ENCODE data around the gene TSPYL4. TPM values are rescaled to one million over a fixed set of nuclear protein-coding genes. Genes with fewer than 3 reads are reported as not detected.

The TSPYL4 gene
- total and polyA plus RNA-seq, 2 donors (not counting 3 experiments of a cell fraction or from before 2014, with no cell fraction given), result 24.5 to 43.1 TPM

DNA sequence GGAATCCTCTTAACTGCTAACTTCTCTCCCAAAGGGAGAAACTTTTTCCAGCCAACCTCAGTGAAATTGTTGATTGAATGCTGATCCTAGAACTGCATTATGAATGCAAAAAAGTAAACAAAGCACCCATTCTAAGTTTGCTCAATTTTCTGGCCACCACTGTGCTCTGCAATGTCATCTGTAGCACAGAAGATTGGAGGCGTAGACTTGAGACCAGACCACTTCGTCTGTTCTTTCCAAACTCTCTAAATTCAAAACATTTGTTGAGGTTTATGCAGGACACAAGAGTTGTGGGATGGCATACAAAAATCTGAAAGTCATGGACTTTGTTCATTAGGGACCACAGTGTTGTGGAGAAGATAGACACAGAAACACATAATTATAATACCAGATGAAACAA lies 36.9 kb upstream of the TSPYL4 start:
- DNase-seq (ENCODE audit: low read depth, low spot score), result no peak
- TF ChIP-seq POLR2A (IDR thresholded peaks at IDR 0.05; ENCODE audit: low read depth, low read length), result no peak
- TF ChIP-seq MYC (IDR thresholded peaks at IDR 0.05; ENCODE audit: low read depth, low read length), result no peak
- TF ChIP-seq, protein P1, sequence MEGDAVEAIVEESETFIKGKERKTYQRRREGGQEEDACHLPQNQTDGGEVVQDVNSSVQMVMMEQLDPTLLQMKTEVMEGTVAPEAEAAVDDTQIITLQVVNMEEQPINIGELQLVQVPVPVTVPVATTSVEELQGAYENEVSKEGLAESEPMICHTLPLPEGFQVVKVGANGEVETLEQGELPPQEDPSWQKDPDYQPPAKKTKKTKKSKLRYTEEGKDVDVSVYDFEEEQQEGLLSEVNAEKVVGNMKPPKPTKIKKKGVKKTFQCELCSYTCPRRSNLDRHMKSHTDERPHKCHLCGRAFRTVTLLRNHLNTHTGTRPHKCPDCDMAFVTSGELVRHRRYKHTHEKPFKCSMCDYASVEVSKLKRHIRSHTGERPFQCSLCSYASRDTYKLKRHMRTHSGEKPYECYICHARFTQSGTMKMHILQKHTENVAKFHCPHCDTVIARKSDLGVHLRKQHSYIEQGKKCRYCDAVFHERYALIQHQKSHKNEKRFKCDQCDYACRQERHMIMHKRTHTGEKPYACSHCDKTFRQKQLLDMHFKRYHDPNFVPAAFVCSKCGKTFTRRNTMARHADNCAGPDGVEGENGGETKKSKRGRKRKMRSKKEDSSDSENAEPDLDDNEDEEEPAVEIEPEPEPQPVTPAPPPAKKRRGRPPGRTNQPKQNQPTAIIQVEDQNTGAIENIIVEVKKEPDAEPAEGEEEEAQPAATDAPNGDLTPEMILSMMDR (IDR thresholded peaks at IDR 0.05; ENCODE audit: extremely low read depth in 1 of 2, insufficient read depth in 1 of 2, low read depth in 1 of 2, low read length in 2 of 2), result no peak
- TF ChIP-seq, protein P2, sequence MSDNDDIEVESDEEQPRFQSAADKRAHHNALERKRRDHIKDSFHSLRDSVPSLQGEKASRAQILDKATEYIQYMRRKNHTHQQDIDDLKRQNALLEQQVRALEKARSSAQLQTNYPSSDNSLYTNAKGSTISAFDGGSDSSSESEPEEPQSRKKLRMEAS (IDR thresholded peaks at IDR 0.05; ENCODE audit: insufficient read depth, insufficient read length), result no peak
- TF ChIP-seq JUN (IDR thresholded peaks at IDR 0.05; ENCODE audit: borderline replicate concordance, insufficient read depth, insufficient read length, low read depth), result no peak
- no peak for TF ChIP-seq FOS (IDR thresholded peaks at IDR 0.05; ENCODE audit: borderline replicate concordance, insufficient read depth, low read length)
- TF ChIP-seq GATA2 (IDR thresholded peaks at IDR 0.05; ENCODE audit: insufficient read depth, insufficient read length, low read depth, low read length), result no peak
- no peak for TF ChIP-seq EZH2 (IDR thresholded peaks at IDR 0.05; ENCODE audit: borderline replicate concordance, low read depth, low read length, severe bottlenecking)
- TF ChIP-seq POLR2AphosphoS5 (IDR thresholded peaks at IDR 0.05; ENCODE audit: insufficient read depth, low read depth, low read length), result no peak
- Histone ChIP-seq H3K27me3 (ENCODE audit: control insufficient read depth in 2 of 2, insufficient read depth in 2 of 2, low read length in 2 of 2) (no peaks in the 10 kb centered on the region), H3K36me3 (ENCODE audit: control insufficient read depth in 2 of 2, extremely low read depth in 1 of 2, insufficient read depth in 2 of 2, low read length in 2 of 2) (no peaks in the 10 kb centered on the region), H2AFZ (ENCODE audit: low read depth, low read length) (no peak overlapping the region), H3K4me1 (ENCODE audit: control insufficient read depth, extremely low read depth, insufficient read depth, low read length) (no peaks in the 10 kb centered on the region), H3K27ac (ENCODE audit: insufficient read depth, low read depth, low read length) (no peak overlapping the region), H3K9me3 (replicated peaks; ENCODE audit: control insufficient read depth, insufficient read depth, low read length) (no peaks in the 10 kb centered on the region), H3K79me2 (ENCODE audit: control insufficient read depth, insufficient read depth, low read length) (no peaks in the 10 kb centered on the region), H3K4me3 (replicated peaks in 1 of 3; ENCODE audit: insufficient read depth in 1 of 3, low read depth in 1 of 3, low read length in 3 of 3) (no peak overlapping the region), H3K4me2 (ENCODE audit: insufficient read depth, low read length) (no peak overlapping the region), H4K20me1 (replicated peaks; ENCODE audit: control insufficient read depth, extremely low read depth, insufficient read depth, low read length) (no peaks in the 10 kb centered on the region), H3K9ac (replicated peaks; ENCODE audit: extremely low read depth, insufficient read depth, low read length) (no peak overlapping the region), H3K9me1 (replicated peaks; ENCODE audit: control insufficient read depth, extremely low read depth, insufficient read depth, low read length) (no peaks in the 10 kb centered on the region)
- no TSS peak for BruUV-seq (replicated peaks)
- intact Hi-C loops (cut with micrococcal nuclease) (no loop called here), dilution Hi-C loops (cut with MboI; ENCODE audit: extremely low pct_ligation_motif_present, low sequenced_read_pairs) (no loop called here)
- no peak for FAIRE-seq
- ChIA-PET CTCF (interaction anchor here (1.5 to 4.5 kb wide), 4 partner anchors 73 to 270 kb away, joined by 4 to 90 read pairs (median 28); partner anchors contain the start of gene CALHM5), POLR2A (interaction anchor here (0.5 kb wide), 1 partner anchor 240 kb away, joined by 3 read pairs; no protein-coding TSS in a partner anchor)

Data from endothelial cell of umbilical vein (primary cell).